ENCODE measurements around the gene FGFBP3. TPM values are rescaled to one million over a fixed set of nuclear protein-coding genes. Genes with fewer than 3 reads are reported as not detected.

Gene FGFBP3
- total RNA-seq, 1 experiment from 2014 or later = 0.68 TPM

- H4K20me1 ChIP-seq (ENCODE audit: insufficient read depth) = no peaks in the 10 kb centered on the region
These were observed 17.9 kb downstream of the FGFBP3 start for GRCh38 chr10:91891125-91892001.

DNA sequence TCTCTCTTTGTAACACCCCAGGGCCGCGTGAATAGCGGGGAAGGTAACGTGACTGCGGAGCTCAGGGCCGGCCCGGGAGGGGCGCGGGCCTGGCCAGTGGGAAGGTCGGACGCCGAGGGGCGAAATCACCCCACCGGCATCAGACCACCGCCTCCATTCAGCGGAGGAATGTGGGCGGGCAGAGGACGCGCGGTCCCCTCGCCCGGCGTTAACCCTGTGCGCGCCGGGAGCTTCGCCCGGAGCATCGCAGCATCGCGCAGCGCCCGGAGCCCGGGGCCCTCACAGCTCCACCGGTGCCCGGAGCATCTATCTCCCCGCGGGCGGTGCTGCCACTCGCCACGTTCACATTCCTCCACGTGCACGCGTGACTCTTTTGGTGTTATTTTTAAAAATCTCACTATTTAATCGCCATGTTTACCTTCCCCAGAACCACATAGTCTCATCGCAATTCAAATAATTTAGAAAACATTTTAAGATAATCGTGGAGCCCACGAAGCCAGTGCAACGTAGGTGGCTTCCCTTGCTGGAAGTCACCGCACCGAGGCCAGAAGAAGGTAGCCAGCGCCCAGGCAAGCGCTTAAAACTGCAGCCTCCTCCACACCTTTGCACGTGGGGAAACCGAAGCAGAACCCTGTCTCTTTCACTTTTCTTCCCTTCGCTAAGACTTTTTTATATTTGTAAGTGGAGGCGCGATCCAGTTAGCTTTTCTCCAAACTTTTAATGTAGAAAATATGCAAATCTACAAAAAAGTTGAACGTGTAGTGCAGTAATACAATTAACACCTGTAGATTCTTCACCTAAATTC is 21.8 kb downstream of the FGFBP3 start:
- Histone ChIP-seq H3K9me3 (ENCODE audit: insufficient read depth, low read depth) (no peaks in the 10 kb centered on the region), H3K36me3 (ENCODE audit: low read depth) (no peaks in the 10 kb centered on the region), H3K27ac (no peak overlapping the region), H3K79me2 (ENCODE audit: low read depth) (no peaks in the 10 kb centered on the region), H3K9me2 (ENCODE audit: insufficient read depth) (no peaks in the 10 kb centered on the region), H3K27me3 (ENCODE audit: insufficient read depth, low read depth) (no peaks in the 10 kb centered on the region), H3K4me1 (replicated peaks; ENCODE audit: insufficient read depth) (peaks cover 13% of the 10 kb centered on the region; the same call in 1 of the 2 replicates), H3F3A (ENCODE audit: insufficient read depth, low read depth) (peaks cover 10% of the 10 kb centered on the region; the same call in 1 of the 2 replicates), H3K4me3 (peak overlapping the region; percentile 47; the same call in 1 of the 2 replicates), H3K4me2 (peak overlapping the region; percentile 76), H2AFZ (peak overlapping the region; percentile 70), H4K20me1 (ENCODE audit: insufficient read depth) (no peaks in the 10 kb centered on the region)
- ChIA-PET POLR2A (ENCODE audit: unreplicated experiment) (interaction anchor here (0.5 to 0.7 kb wide), 2 partner anchors 21 to 1125 kb away, joined by 3 to 4 read pairs; no protein-coding TSS in a partner anchor), CTCF (no interaction called here)
- TF ChIP-seq, protein P1, sequence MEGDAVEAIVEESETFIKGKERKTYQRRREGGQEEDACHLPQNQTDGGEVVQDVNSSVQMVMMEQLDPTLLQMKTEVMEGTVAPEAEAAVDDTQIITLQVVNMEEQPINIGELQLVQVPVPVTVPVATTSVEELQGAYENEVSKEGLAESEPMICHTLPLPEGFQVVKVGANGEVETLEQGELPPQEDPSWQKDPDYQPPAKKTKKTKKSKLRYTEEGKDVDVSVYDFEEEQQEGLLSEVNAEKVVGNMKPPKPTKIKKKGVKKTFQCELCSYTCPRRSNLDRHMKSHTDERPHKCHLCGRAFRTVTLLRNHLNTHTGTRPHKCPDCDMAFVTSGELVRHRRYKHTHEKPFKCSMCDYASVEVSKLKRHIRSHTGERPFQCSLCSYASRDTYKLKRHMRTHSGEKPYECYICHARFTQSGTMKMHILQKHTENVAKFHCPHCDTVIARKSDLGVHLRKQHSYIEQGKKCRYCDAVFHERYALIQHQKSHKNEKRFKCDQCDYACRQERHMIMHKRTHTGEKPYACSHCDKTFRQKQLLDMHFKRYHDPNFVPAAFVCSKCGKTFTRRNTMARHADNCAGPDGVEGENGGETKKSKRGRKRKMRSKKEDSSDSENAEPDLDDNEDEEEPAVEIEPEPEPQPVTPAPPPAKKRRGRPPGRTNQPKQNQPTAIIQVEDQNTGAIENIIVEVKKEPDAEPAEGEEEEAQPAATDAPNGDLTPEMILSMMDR (conservative IDR thresholded peaks at IDR 0.05) = no peak
- TF ChIP-seq EZH2 (IDR thresholded peaks at IDR 0.05; ENCODE audit: low read depth) = no peak
- BruUV-seq (replicated peaks) = no TSS peak
- no peak for DNase-seq
- intact Hi-C loops (cut with micrococcal nuclease; ENCODE audit: unreplicated experiment) = no loop called here

More at GRCh38 chr10:91891125-91892001, 17.9 kb downstream of the FGFBP3 start:
- CTCF ChIA-PET = no interaction called here
- POLR2A ChIA-PET (ENCODE audit: unreplicated experiment) = interaction anchor here (0.7 kb wide), 1 partner anchor 911 kb away, joined by 11 read pairs; no protein-coding TSS in a partner anchor
- Histone ChIP-seq H3K79me2 (ENCODE audit: low read depth) (no peaks in the 10 kb centered on the region), H3K4me3 (no peak overlapping the region), H3K4me2 (no peak overlapping the region), H2AFZ (no peak overlapping the region), H3K27ac (peak overlapping the region; percentile 50), H3K9me3 (ENCODE audit: insufficient read depth, low read depth) (no peaks in the 10 kb centered on the region), H3K27me3 (ENCODE audit: insufficient read depth, low read depth) (no peaks in the 10 kb centered on the region), H3K9me2 (ENCODE audit: insufficient read depth) (no peaks in the 10 kb centered on the region), H3F3A (ENCODE audit: insufficient read depth, low read depth) (peaks cover 10% of the 10 kb centered on the region; the same call in 1 of the 2 replicates), H3K4me1 (replicated peaks; ENCODE audit: insufficient read depth) (peaks cover 13% of the 10 kb centered on the region; the same call in 1 of the 2 replicates), H3K36me3 (ENCODE audit: low read depth) (no peaks in the 10 kb centered on the region)
- TF ChIP-seq, protein P1 (conservative IDR thresholded peaks at IDR 0.05) = no peak
- no peak for TF ChIP-seq EZH2 (IDR thresholded peaks at IDR 0.05; ENCODE audit: low read depth)
- intact Hi-C loops (cut with micrococcal nuclease; ENCODE audit: unreplicated experiment) = no loop called here
- no TSS peak for BruUV-seq (replicated peaks)
- DNase-seq = peak in 1 of 2 experiments; percentile 72

DNA sequence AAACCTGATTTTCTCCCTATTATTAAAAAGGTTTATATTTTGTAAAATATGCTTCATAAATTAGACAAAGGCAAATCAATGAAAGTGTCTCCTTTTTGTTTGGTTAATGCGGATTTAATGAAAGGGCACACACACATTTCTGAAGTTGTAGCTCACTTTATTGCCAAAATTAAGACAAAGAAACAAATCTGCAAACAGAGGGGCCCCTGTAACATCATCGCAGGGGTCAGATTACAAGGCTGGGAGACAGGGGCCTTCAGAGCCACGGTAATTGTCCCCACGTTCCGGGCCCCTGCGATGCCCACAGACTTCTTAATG is 22.4 kb downstream of the FGFBP3 start:
- ChIA-PET POLR2A (ENCODE audit: unreplicated experiment) (interaction anchor here (0.7 kb wide), 1 partner anchor 22 kb away, joined by 4 read pairs; no protein-coding TSS in a partner anchor), CTCF (no interaction called here)
- BruUV-seq (replicated peaks) = no TSS peak
- peaks cover 10% of the 10 kb centered on the region; the same call in 1 of the 2 replicates for H3F3A ChIP-seq (ENCODE audit: insufficient read depth, low read depth)
- no peaks in the 10 kb centered on the region for H4K20me1 ChIP-seq (ENCODE audit: insufficient read depth)
- peak overlapping the region; percentile 76 for H3K4me2 ChIP-seq
- no peaks in the 10 kb centered on the region for H3K27me3 ChIP-seq (ENCODE audit: insufficient read depth, low read depth)
- H3K9me3 ChIP-seq (ENCODE audit: insufficient read depth, low read depth) = no peaks in the 10 kb centered on the region
- intact Hi-C loops (cut with micrococcal nuclease; ENCODE audit: unreplicated experiment) = no loop called here
- no peaks in the 10 kb centered on the region for H3K9me2 ChIP-seq (ENCODE audit: insufficient read depth)
- H3K79me2 ChIP-seq (ENCODE audit: low read depth) = no peaks in the 10 kb centered on the region
- TF ChIP-seq, protein P1 (conservative IDR thresholded peaks at IDR 0.05) = no peak
- no peak for TF ChIP-seq EZH2 (IDR thresholded peaks at IDR 0.05; ENCODE audit: low read depth)
- no peak overlapping the region for H3K27ac ChIP-seq
- H2AFZ ChIP-seq = peak overlapping the region; percentile 70
- peak overlapping the region; percentile 47; the same call in 1 of the 2 replicates for H3K4me3 ChIP-seq
- DNase-seq = no peak
- H3K36me3 ChIP-seq (ENCODE audit: low read depth) = no peaks in the 10 kb centered on the region
- peaks cover 13% of the 10 kb centered on the region; the same call in 1 of the 2 replicates for H3K4me1 ChIP-seq (replicated peaks; ENCODE audit: insufficient read depth)
